Activated naive CD4-positive, alpha-beta T cell treated with anti-CD3 and anti-CD28 coated beads, Interleukin-2, amount 10 ng/mL, durations not matched to agents 7 days and 5 days (primary cell): ENCODE results near the gene ADCY3.

Source experiments
- CTCF ChIA-PET: fragments of 350-600 bp; sonication (Branson Sonifier 250); formaldehyde crosslinking; loops from one replicate; lab custom pipeline; 2021; ENCODE audit warnings: antibody characterized with exemption; lab: Charles Lee
- DNase-seq: peaks from one replicate; pipeline ENCODE4 v3.0.0-alpha.2; 2020
- H3K27ac Mint-ChIP-seq: one replicate; pipeline ENCODE4 v1.8.0; 2021; ENCODE audit warnings: mild to moderate bottlenecking, moderate library complexity, mixed read lengths
- H3K27me3 Mint-ChIP-seq: one replicate; pipeline ENCODE4 v1.8.0; 2021; ENCODE audit warnings: mild to moderate bottlenecking, mixed read lengths
- H3K36me3 Mint-ChIP-seq: one replicate; pipeline ENCODE4 v1.8.0; 2021; ENCODE audit warnings: mixed read lengths
- H3K4me1 Mint-ChIP-seq: one replicate; pipeline ENCODE4 v1.8.0; 2021; ENCODE audit warnings: mixed read lengths
- H3K4me3 Mint-ChIP-seq: one replicate; pipeline ENCODE4 v1.8.0; 2021; ENCODE audit warnings: mild to moderate bottlenecking, moderate library complexity, mixed read lengths
- H3K9me3 Mint-ChIP-seq: one replicate; pipeline ENCODE4 v1.8.0; 2021; ENCODE audit warnings: mixed read lengths

ADCY3 gene

GRCh38 chr2:24886126-24886501 lies 33.9 kb downstream of the ADCY3 start:
- Mint-ChIP-seq H3K4me3 (no peak overlapping the region), H3K9me3 (no peaks in the 10 kb centered on the region), H3K4me1 (peaks cover 13% of the 10 kb centered on the region), H3K27me3 (no peaks in the 10 kb centered on the region), H3K27ac (peak overlapping the region; percentile 66), H3K36me3 (peaks cover 12% of the 10 kb centered on the region)
- DNase-seq, result no peak
- CTCF ChIA-PET, result no interaction called here

- H3K4me1 Mint-ChIP-seq, result peaks cover 18% of the 10 kb centered on the region
- CTCF ChIA-PET, result no interaction called here
- H3K4me3 Mint-ChIP-seq, result no peak overlapping the region
- no peaks in the 10 kb centered on the region for H3K27me3 Mint-ChIP-seq
- H3K36me3 Mint-ChIP-seq, result peaks cover 9% of the 10 kb centered on the region
- no peaks in the 10 kb centered on the region for H3K9me3 Mint-ChIP-seq
- no peak for DNase-seq
- H3K27ac Mint-ChIP-seq, result no peak overlapping the region
Measured at GRCh38 chr2:24885221-24886125, 34.6 kb downstream of the ADCY3 start.

- no peak for DNase-seq
- peaks cover 20% of the 10 kb centered on the region for H3K4me1 Mint-ChIP-seq
- H3K27ac Mint-ChIP-seq, result no peak overlapping the region
- H3K9me3 Mint-ChIP-seq, result no peaks in the 10 kb centered on the region
- CTCF ChIA-PET, result no interaction called here
- H3K4me3 Mint-ChIP-seq, result no peak overlapping the region
- no peaks in the 10 kb centered on the region for H3K27me3 Mint-ChIP-seq
- peaks cover 9% of the 10 kb centered on the region for H3K36me3 Mint-ChIP-seq
Measured at GRCh38 chr2:24883946-24884345, 36.1 kb downstream of the ADCY3 start.

- Mint-ChIP-seq H3K4me3 (no peak overlapping the region), H3K27ac (no peak overlapping the region), H3K4me1 (peaks cover 20% of the 10 kb centered on the region), H3K36me3 (peaks cover 1% of the 10 kb centered on the region), H3K9me3 (no peaks in the 10 kb centered on the region), H3K27me3 (no peaks in the 10 kb centered on the region)
- DNase-seq, result no peak
- CTCF ChIA-PET, result interaction anchor here (1.0 kb wide), 1 partner anchor 93 kb away, joined by 4 read pairs; no protein-coding TSS in a partner anchor
Measured at GRCh38 chr2:24881623-24882022, 38.4 kb downstream of the ADCY3 start.

- Mint-ChIP-seq H3K4me1 (peaks cover 20% of the 10 kb centered on the region), H3K27ac (no peak overlapping the region), H3K36me3 (peaks cover 1% of the 10 kb centered on the region), H3K27me3 (no peaks in the 10 kb centered on the region), H3K9me3 (no peaks in the 10 kb centered on the region), H3K4me3 (no peak overlapping the region)
- no peak for DNase-seq
- CTCF ChIA-PET, result interaction anchor here (1.0 kb wide), 1 partner anchor 94 kb away, joined by 4 read pairs; no protein-coding TSS in a partner anchor
Measured at GRCh38 chr2:24881158-24881557, 38.9 kb downstream of the ADCY3 start.

GRCh38 chr2:24878341-24878740 lies 41.7 kb downstream of the ADCY3 start:
- Mint-ChIP-seq H3K4me3 (no peak overlapping the region), H3K9me3 (no peaks in the 10 kb centered on the region), H3K36me3 (peaks cover 1% of the 10 kb centered on the region), H3K27me3 (no peaks in the 10 kb centered on the region), H3K4me1 (peaks cover 11% of the 10 kb centered on the region), H3K27ac (no peak overlapping the region)
- no peak for DNase-seq
- CTCF ChIA-PET, result no interaction called here

GRCh38 chr2:24877646-24878045 lies 42.4 kb downstream of the ADCY3 start:
- no peak for DNase-seq
- Mint-ChIP-seq H3K27ac (no peak overlapping the region), H3K27me3 (no peaks in the 10 kb centered on the region), H3K4me1 (peaks cover 11% of the 10 kb centered on the region), H3K9me3 (no peaks in the 10 kb centered on the region), H3K4me3 (no peak overlapping the region), H3K36me3 (peaks cover 1% of the 10 kb centered on the region)
- CTCF ChIA-PET, result no interaction called here

- no peaks in the 10 kb centered on the region for H3K27me3 Mint-ChIP-seq
- no peak for DNase-seq
- H3K4me3 Mint-ChIP-seq, result no peak overlapping the region
- CTCF ChIA-PET, result no interaction called here
- H3K4me1 Mint-ChIP-seq, result peaks cover 10% of the 10 kb centered on the region
- no peaks in the 10 kb centered on the region for H3K9me3 Mint-ChIP-seq
- no peak overlapping the region for H3K27ac Mint-ChIP-seq
- H3K36me3 Mint-ChIP-seq, result peaks cover 1% of the 10 kb centered on the region
Measured at GRCh38 chr2:24877067-24877466, 43.0 kb downstream of the ADCY3 start.

- DNase-seq, result no peak
- Mint-ChIP-seq H3K36me3 (no peaks in the 10 kb centered on the region), H3K4me1 (peaks cover 5% of the 10 kb centered on the region), H3K27ac (no peak overlapping the region), H3K9me3 (no peaks in the 10 kb centered on the region), H3K4me3 (no peak overlapping the region), H3K27me3 (no peaks in the 10 kb centered on the region)
- CTCF ChIA-PET, result no interaction called here
Measured at GRCh38 chr2:24875901-24876300, 44.1 kb downstream of the ADCY3 start.

- H3K27me3 Mint-ChIP-seq, result no peaks in the 10 kb centered on the region
- H3K9me3 Mint-ChIP-seq, result no peaks in the 10 kb centered on the region
Measured at GRCh38 chr2:24875272-24875671, 44.8 kb downstream of the ADCY3 start.

GRCh38 chr2:24874035-24874434 lies 46.0 kb downstream of the ADCY3 start:
- CTCF ChIA-PET, result interaction anchor here (0.7 kb wide), 1 partner anchor 211 kb away, joined by 3 read pairs; no protein-coding TSS in a partner anchor
- Mint-ChIP-seq H3K4me3 (no peak overlapping the region), H3K27me3 (no peaks in the 10 kb centered on the region), H3K4me1 (no peaks in the 10 kb centered on the region), H3K9me3 (no peaks in the 10 kb centered on the region), H3K27ac (no peak overlapping the region), H3K36me3 (no peaks in the 10 kb centered on the region)
- DNase-seq, result no peak

More at GRCh38 chr2:24875272-24875671, 44.8 kb downstream of the ADCY3 start:
- no peak for DNase-seq
- Mint-ChIP-seq H3K4me3 (no peak overlapping the region), H3K27ac (no peak overlapping the region), H3K4me1 (peaks cover under 1% of the 10 kb centered on the region), H3K36me3 (no peaks in the 10 kb centered on the region)
- CTCF ChIA-PET, result no interaction called here

- Mint-ChIP-seq H3K27me3 (no peaks in the 10 kb centered on the region), H3K9me3 (no peaks in the 10 kb centered on the region), H3K4me3 (no peak overlapping the region), H3K27ac (no peak overlapping the region), H3K4me1 (no peaks in the 10 kb centered on the region), H3K36me3 (no peaks in the 10 kb centered on the region)
- CTCF ChIA-PET, result interaction anchor here (0.7 kb wide), 1 partner anchor 210 kb away, joined by 3 read pairs; no protein-coding TSS in a partner anchor
- DNase-seq, result no peak
Measured at GRCh38 chr2:24873619-24874018, 46.4 kb downstream of the ADCY3 start.

GRCh38 chr2:24872344-24873115 lies 47.5 kb downstream of the ADCY3 start:
- H3K27me3 Mint-ChIP-seq, result no peaks in the 10 kb centered on the region
- CTCF ChIA-PET, result no interaction called here
- H3K36me3 Mint-ChIP-seq, result no peaks in the 10 kb centered on the region
- no peak overlapping the region for H3K4me3 Mint-ChIP-seq
- no peaks in the 10 kb centered on the region for H3K9me3 Mint-ChIP-seq
- no peak overlapping the region for H3K27ac Mint-ChIP-seq
- DNase-seq, result no peak
- H3K4me1 Mint-ChIP-seq, result no peaks in the 10 kb centered on the region

- H3K36me3 Mint-ChIP-seq, result peaks cover 1% of the 10 kb centered on the region
- no peaks in the 10 kb centered on the region for H3K9me3 Mint-ChIP-seq
- H3K27ac Mint-ChIP-seq, result no peak overlapping the region
- no peak for DNase-seq
- CTCF ChIA-PET, result no interaction called here
- no peaks in the 10 kb centered on the region for H3K4me1 Mint-ChIP-seq
- no peak overlapping the region for H3K4me3 Mint-ChIP-seq
- H3K27me3 Mint-ChIP-seq, result no peaks in the 10 kb centered on the region
Measured at GRCh38 chr2:24871852-24872333, 48.1 kb downstream of the ADCY3 start.
